ENCODE measurements around the gene EIF1AX.

DNA sequence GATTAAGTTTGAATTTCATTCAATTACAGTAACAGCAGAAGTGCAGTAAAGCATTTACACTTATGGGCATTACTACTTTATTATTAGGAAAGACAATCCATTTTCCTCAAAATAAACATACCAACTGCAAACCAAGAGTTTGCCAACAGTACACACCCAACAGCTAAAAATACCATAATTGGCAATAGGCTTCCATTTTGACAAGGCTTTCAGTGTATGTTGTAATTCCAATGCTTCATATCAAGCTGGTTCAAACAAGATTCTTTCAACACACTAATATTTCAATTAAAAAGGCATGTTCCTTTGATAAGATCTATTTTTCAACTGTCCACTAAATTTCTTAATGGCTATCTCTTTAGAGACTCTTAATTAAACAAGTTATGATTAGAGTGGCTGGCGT lies 12.1 kb downstream of the EIF1AX start:
- TF ChIP-seq ZBTB8A (CRISPR knock-in tag; IDR thresholded peaks at IDR 0.05; ENCODE audit: borderline replicate concordance, low read depth) (no peak), CCAR2 (optimal IDR thresholded peaks at IDR 0.05; ENCODE audit: low read depth, low read length) (no peak), CREM (IDR thresholded peaks at IDR 0.05) (no peak), CREM (CRISPR knock-in tag; IDR thresholded peaks at IDR 0.05) (no peak), POLR2AphosphoS5 (IDR thresholded peaks at IDR 0.05; ENCODE audit: low read depth, low read length) (no peak), HOXA7 (CRISPR knock-in tag; IDR thresholded peaks at IDR 0.05) (no peak)
